GM19023 (cell line): ENCODE measurements around the gene DHRS7C.
"Not testable (repeated sequence)": the region's sequence is repeated elsewhere in the genome, so short reads cannot be mapped to it uniquely, and the experiment has no call there.

Experiments used
- ATAC-seq: cut with Tn5 transposase; IDR thresholded peaks from one replicate; pipeline ENCODE4 v1.9.1; 2021; ENCODE audit warnings: mild to moderate bottlenecking, moderate library complexity; ENCODE audit not compliant: unreplicated experiment

DHRS7C gene

GRCh38 chr17:9811086-9811485, 19.7 kb upstream of the DHRS7C start:
- no peak for ATAC-seq

- no peak for ATAC-seq
These were observed 18.9 kb upstream of the DHRS7C start for GRCh38 chr17:9810100-9810949.

- ATAC-seq = no peak
These were observed 18.0 kb upstream of the DHRS7C start for GRCh38 chr17:9809409-9809808.

- ATAC-seq = no peak
These were observed 15.3 kb upstream of the DHRS7C start for GRCh38 chr17:9806699-9807098.

- no peak for ATAC-seq
These were observed 14.4 kb upstream of the DHRS7C start for GRCh38 chr17:9805769-9806168.

GRCh38 chr17:9802697-9803096, 11.3 kb upstream of the DHRS7C start:
- no peak for ATAC-seq

GRCh38 chr17:9802294-9802693, 10.9 kb upstream of the DHRS7C start:
- ATAC-seq = no peak

- no peak for ATAC-seq
These were observed 10.1 kb upstream of the DHRS7C start for GRCh38 chr17:9801505-9801904.

- ATAC-seq = no peak
These were observed 7.3 kb upstream of the DHRS7C start for GRCh38 chr17:9798724-9799123.

GRCh38 chr17:9798008-9798407, 6.6 kb upstream of the DHRS7C start:
- no peak for ATAC-seq

- ATAC-seq = no peak
These were observed 919 bp upstream of the DHRS7C start for GRCh38 chr17:9792181-9792840.

GRCh38 chr17:9790316-9790715, 1.1 kb downstream of the DHRS7C start:
- ATAC-seq = no peak

- ATAC-seq = no peak
These were observed 2.8 kb downstream of the DHRS7C start for GRCh38 chr17:9788601-9789000.

- ATAC-seq = no peak
These were observed 6.8 kb downstream of the DHRS7C start for GRCh38 chr17:9784544-9784943.

- not testable (repeated sequence) for ATAC-seq
These were observed 7.9 kb downstream of the DHRS7C start for GRCh38 chr17:9783465-9783864.

- ATAC-seq = no peak
These were observed 8.3 kb downstream of the DHRS7C start for GRCh38 chr17:9783050-9783449.

- ATAC-seq = no peak
These were observed 10.8 kb downstream of the DHRS7C start for GRCh38 chr17:9780552-9780951.

GRCh38 chr17:9776911-9777310, 14.5 kb downstream of the DHRS7C start:
- ATAC-seq = no peak

GRCh38 chr17:9772658-9773057, 18.7 kb downstream of the DHRS7C start:
- ATAC-seq = no peak

GRCh38 chr17:9771465-9771864, 19.9 kb downstream of the DHRS7C start:
- no peak for ATAC-seq

- no peak for ATAC-seq
These were observed 22.2 kb downstream of the DHRS7C start for GRCh38 chr17:9769036-9769695.

GRCh38 chr17:9768381-9768934, 22.9 kb downstream of the DHRS7C start:
- ATAC-seq = no peak
